Neural crest cell (in vitro differentiated cells): ENCODE results near the gene RNPEP. TPM values are rescaled to one million over a fixed set of nuclear protein-coding genes. Genes with fewer than 3 reads are reported as not detected.
"Not testable (repeated sequence)": the region's sequence is repeated elsewhere in the genome, so short reads cannot be mapped to it uniquely, and the experiment has no call there.

Experiments used
- DNase-seq: peaks from one replicate; pipeline ENCODE4 v3.0.0; 2021; ENCODE audit warnings: low read depth, mixed read lengths, low spot score
- H3K27ac Mint-ChIP-seq: one replicate; pipeline ENCODE4 v1.8.0; 2021; ENCODE audit warnings: mild to moderate bottlenecking, mixed read lengths; ENCODE audit not compliant: unreplicated experiment
- H3K27me3 Mint-ChIP-seq: 2 replicates; pipeline ENCODE4 v1.8.0; 2021; ENCODE audit warnings: low read depth, mild to moderate bottlenecking, mixed read lengths
- H3K36me3 Mint-ChIP-seq: 2 replicates; pipeline ENCODE4 v1.8.0; 2021; ENCODE audit warnings: low read depth, mild to moderate bottlenecking, mixed read lengths
- H3K4me1 Mint-ChIP-seq: 2 replicates; pipeline ENCODE4 v1.8.0; 2021; ENCODE audit warnings: mixed read lengths
- H3K4me3 Mint-ChIP-seq: one replicate; pipeline ENCODE4 v1.8.0; 2021; ENCODE audit warnings: mild to moderate bottlenecking, mixed read lengths
- H3K9me3 Mint-ChIP-seq: 2 replicates; pipeline ENCODE4 v1.8.0; 2021; ENCODE audit warnings: mixed read lengths
- CTCF ChIP-seq: fragments of 200-600 bp; sonication (generic); conservative IDR thresholded peaks from 2 replicates; pipeline ENCODE4 v1.5.0; 2021; ENCODE audit warnings: antibody characterized with exemption, mild to moderate bottlenecking
- total RNA-seq: library from RNA; stranded (reverse); gene quantifications from 2 replicates; pipeline ENCODE4 v1.2.1, GENCODE V29; 2021

The RNPEP gene
- total RNA-seq, 1 donor from 2014 or later: 47.7 TPM

GRCh38 chr1:201949491-201949890 is 33.0 kb upstream of the RNPEP start:
- Mint-ChIP-seq H3K36me3 (no peaks in the 10 kb centered on the region), H3K27ac (no peak overlapping the region), H3K9me3 (no peaks in the 10 kb centered on the region), H3K27me3 (peaks cover 39% of the 10 kb centered on the region), H3K4me3 (no peak overlapping the region), H3K4me1 (peaks cover 20% of the 10 kb centered on the region)
- TF ChIP-seq CTCF: no peak
- DNase-seq: no peak

GRCh38 chr1:201954263-201955008 is 28.0 kb upstream of the RNPEP start:
- no peak for DNase-seq
- Mint-ChIP-seq H3K36me3 (peaks cover 3% of the 10 kb centered on the region), H3K27ac (peak overlapping the region; percentile 99), H3K4me3 (peak overlapping the region; percentile 100), H3K27me3 (no peaks in the 10 kb centered on the region), H3K4me1 (peaks cover 20% of the 10 kb centered on the region), H3K9me3 (no peaks in the 10 kb centered on the region)
- no peak for TF ChIP-seq CTCF

GRCh38 chr1:201955009-201955728 is 27.3 kb upstream of the RNPEP start, which contains the start of gene TIMM17A:
TIMM17A (plus strand) TSS chr1:201955503; CDS start chr1:201955527, 24 bp downstream.
- H3K4me3 Mint-ChIP-seq: peak within 1 kb of the TSS; percentile 100
- H3K36me3 Mint-ChIP-seq: peaks cover 3% of the 10 kb centered on the region
- H3K9me3 Mint-ChIP-seq: no peaks in the 10 kb centered on the region
- TF ChIP-seq CTCF: no peak
- H3K27ac Mint-ChIP-seq: peak within 1 kb of the TSS; percentile 99
- peak; percentile 87 for DNase-seq
- H3K27me3 Mint-ChIP-seq: no peaks in the 10 kb centered on the region
- peaks cover 20% of the 10 kb centered on the region for H3K4me1 Mint-ChIP-seq

- Mint-ChIP-seq H3K27me3 (no peaks in the 10 kb centered on the region), H3K9me3 (no peaks in the 10 kb centered on the region), H3K4me1 (peaks cover 20% of the 10 kb centered on the region), H3K36me3 (peaks cover 3% of the 10 kb centered on the region), H3K27ac (peak overlapping the region; percentile 99), H3K4me3 (peak overlapping the region; percentile 100)
- TF ChIP-seq CTCF: no peak
- no peak for DNase-seq
Observed at GRCh38 chr1:201955729-201956143, 26.7 kb upstream of the RNPEP start.

GRCh38 chr1:201958348-201958747 is 24.1 kb upstream of the RNPEP start:
- Mint-ChIP-seq H3K4me3 (peak overlapping the region; percentile 12), H3K27me3 (no peaks in the 10 kb centered on the region), H3K9me3 (no peaks in the 10 kb centered on the region), H3K27ac (no peak overlapping the region), H3K4me1 (peaks cover 20% of the 10 kb centered on the region), H3K36me3 (peaks cover 6% of the 10 kb centered on the region)
- TF ChIP-seq CTCF: no peak
- no peak for DNase-seq

- not testable (repeated sequence) for DNase-seq, H3K4me1 Mint-ChIP-seq, H3K27me3 Mint-ChIP-seq, H3K36me3 Mint-ChIP-seq, H3K27ac Mint-ChIP-seq, H3K9me3 Mint-ChIP-seq, H3K4me3 Mint-ChIP-seq
Observed at GRCh38 chr1:201962382-201962781, 20.1 kb upstream of the RNPEP start.
